HG03342 (cell line): ENCODE results near the gene CACNA1G.

Experiments used
- ATAC-seq: cut with Tn5 transposase; IDR thresholded peaks from one replicate; pipeline ENCODE4 v1.9.1; 2021; ENCODE audit warnings: mild to moderate bottlenecking, moderate library complexity; ENCODE audit not compliant: unreplicated experiment

CACNA1G gene

GRCh38 chr17:50642722-50643656 lies 82.5 kb downstream of the CACNA1G start:
- no peak for ATAC-seq

- ATAC-seq, result no peak
Measured at GRCh38 chr17:50645748-50646682, 85.5 kb downstream of the CACNA1G start.

GRCh38 chr17:50647187-50647586 lies 86.7 kb downstream of the CACNA1G start:
- no peak for ATAC-seq

GRCh38 chr17:50649042-50649908 lies 88.8 kb downstream of the CACNA1G start:
- ATAC-seq, result no peak

- ATAC-seq, result no peak
Measured at GRCh38 chr17:50651661-50652060, 91.1 kb downstream of the CACNA1G start.

GRCh38 chr17:50653738-50654137 lies 93.2 kb downstream of the CACNA1G start:
- no peak for ATAC-seq

- ATAC-seq, result no peak
Measured at GRCh38 chr17:50656509-50656908, 96.0 kb downstream of the CACNA1G start.

GRCh38 chr17:50657054-50657453 lies 96.5 kb downstream of the CACNA1G start:
- ATAC-seq, result no peak

GRCh38 chr17:50657627-50658026 lies 97.1 kb downstream of the CACNA1G start:
- ATAC-seq, result no peak

GRCh38 chr17:50658616-50659015 lies 98.1 kb downstream of the CACNA1G start:
- ATAC-seq, result no peak

GRCh38 chr17:50659179-50659578 lies 98.7 kb downstream of the CACNA1G start:
- ATAC-seq, result no peak

GRCh38 chr17:50660042-50660886 lies 99.7 kb downstream of the CACNA1G start:
- ATAC-seq, result no peak

- ATAC-seq, result no peak
Measured at GRCh38 chr17:50660887-50661345, 100.4 kb downstream of the CACNA1G start.

GRCh38 chr17:50661348-50661747 lies 100.8 kb downstream of the CACNA1G start:
- ATAC-seq, result no peak

GRCh38 chr17:50661795-50662391 lies 101.4 kb downstream of the CACNA1G start:
- ATAC-seq, result no peak

- ATAC-seq, result no peak
Measured at GRCh38 chr17:50662632-50663225, 102.2 kb downstream of the CACNA1G start.

- ATAC-seq, result no peak
Measured at GRCh38 chr17:50663812-50664374, 103.4 kb downstream of the CACNA1G start.

- ATAC-seq, result no peak
Measured at GRCh38 chr17:50664788-50665458, 104.4 kb downstream of the CACNA1G start.
